ENCODE results near the gene TIGAR.

GRCh38 chr12:4271717-4272423, 49.1 kb upstream of the TIGAR start:
- no peak for TF ChIP-seq GATA2 (IDR thresholded peaks at IDR 0.05; ENCODE audit: low read depth, low read length)
- no peak for TF ChIP-seq GATA3 (IDR thresholded peaks at IDR 0.05; ENCODE audit: low read depth, low read length)

All from SH-SY5Y (cell line).